ENCODE results near the gene KCNJ5.

GRCh38 chr11:128902515-128903066 is 11.4 kb downstream of the KCNJ5 start:
- TF ChIP-seq EZH2 (IDR thresholded peaks at IDR 0.05; ENCODE audit: borderline replicate concordance, low read depth, low read length, severe bottlenecking) (no peak), CTCF (IDR thresholded peaks at IDR 0.05; ENCODE audit: borderline replicate concordance, extremely low read depth, low read length, poor library complexity, severe bottlenecking) (no peak)
